Right cardiac atrium (tissue), 5 donors: ENCODE results near the gene PTPRU. TPM values are rescaled to one million over a fixed set of nuclear protein-coding genes. Genes with fewer than 3 reads are reported as not detected.
A peak's percentile ranks its signal among the peaks of the same experiment; 100 is the strongest.

Source experiments
- ATAC-seq, 2 donors: fragments of 200-7000 bp; cut with Tn5 transposase; one replicate each; pipeline versions ENCODE4 v1.8.0 to v1.9.1; 2020; ENCODE audit warnings: moderate library complexity in 2 of 2, mild to moderate bottlenecking in 1 of 2
- DNase-seq, 3 donors: peaks; one replicate each; pipeline ENCODE4 v3.0.0-alpha.2; 2020
- H3K27ac ChIP-seq: one replicate; pipeline ENCODE4 v1.5.1; 2013; ENCODE audit warnings: mild to moderate bottlenecking, low read length, control low read depth, moderate library complexity
- H3K27me3 ChIP-seq: one replicate; pipeline ENCODE4 v1.6.1; 2013; ENCODE audit not compliant: control insufficient read depth, insufficient read depth
- H3K4me1 ChIP-seq: one replicate; pipeline ENCODE4 v1.6.1; 2013; ENCODE audit warnings: low read length; ENCODE audit not compliant: control insufficient read depth, insufficient read depth
- H3K4me3 ChIP-seq: one replicate; pipeline ENCODE4 v1.5.1; 2013; ENCODE audit warnings: low read length, control low read depth
- H3K9me3 ChIP-seq: one replicate; pipeline ENCODE4 v1.6.1; 2013; ENCODE audit warnings: low read length; ENCODE audit not compliant: control insufficient read depth
- WGBS: extraction: QIAGEN DNeasy Blood & Tissue Kit; methylation state at CpG from one replicate; pipeline ENCODE4 v1.1.7; 2013; 5-methylcytosine and 5-hydroxymethylcytosine counted together
- intact Hi-C, 4 donors: fragments of 100-400 bp; cut with DNase I; formaldehyde crosslinking; loops; one replicate each; pipeline versions ENCODE4 v1.11.0 to v1.14.0; 2022 to 2023
- long read RNA-seq, 4 donors: library from polyadenylated mRNA; unstranded; transcript quantifications; one replicate each; pipeline ENCODE4 v2.0.0, GENCODE V29; 2020 to 2021
- polyA plus RNA-seq: library from polyadenylated mRNA; stranded (reverse); fragments of 200-250 nt; gene quantifications from one replicate; pipeline ENCODE4 v1.2.3, GENCODE V29; 2013
- total RNA-seq, 4 donors: library from RNA; stranded (reverse); fragmentation: NEBNext Ultra II Directional; extraction: Animal tissue kit (Norgen Biotek cat#: 25700); gene quantifications; one replicate each; pipeline ENCODE4 v1.2.1, GENCODE V29; 2021
- donor health status: healthy with polysubstance abuse.
- donor health status: DM: no; HTN: yes; CAD: no.
- donor health status: DM: no; HTN: no; CAD: no.
- donor health status: DM: no; HTN: yes; CAD: no; lungs with severe emphysema.
- donor health status: DM: yes; HTN: yes; CAD: no.

PTPRU gene
- total RNA-seq (10 to 100 TPM; 13.7 to 29.9 (median 22.9) TPM), polyA plus RNA-seq (24.6 TPM)
- long read RNA-seq, donor 1, partial matches to known transcripts, result 44 of 54 reads
- long read RNA-seq, donor 1, other reads (novel, unspliced or antisense), result 7 of 54 reads
- long read RNA-seq, donor 2, full-length matches to known transcripts, result 5 of 40 reads
- long read RNA-seq, donor 2, partial matches to known transcripts, result 24 of 40 reads
- long read RNA-seq, donor 2, other reads (novel, unspliced or antisense), result 11 of 40 reads
- long read RNA-seq, donor 3, partial matches to known transcripts, result 32 of 38 reads
- long read RNA-seq, donor 3, other reads (novel, unspliced or antisense), result 6 of 38 reads
- long read RNA-seq, donor 4, full-length matches to known transcripts, result 4 of 29 reads
- long read RNA-seq, donor 4, partial matches to known transcripts, result 13 of 29 reads
- long read RNA-seq, donor 4, other reads (novel, unspliced or antisense), result 12 of 29 reads

DNA sequence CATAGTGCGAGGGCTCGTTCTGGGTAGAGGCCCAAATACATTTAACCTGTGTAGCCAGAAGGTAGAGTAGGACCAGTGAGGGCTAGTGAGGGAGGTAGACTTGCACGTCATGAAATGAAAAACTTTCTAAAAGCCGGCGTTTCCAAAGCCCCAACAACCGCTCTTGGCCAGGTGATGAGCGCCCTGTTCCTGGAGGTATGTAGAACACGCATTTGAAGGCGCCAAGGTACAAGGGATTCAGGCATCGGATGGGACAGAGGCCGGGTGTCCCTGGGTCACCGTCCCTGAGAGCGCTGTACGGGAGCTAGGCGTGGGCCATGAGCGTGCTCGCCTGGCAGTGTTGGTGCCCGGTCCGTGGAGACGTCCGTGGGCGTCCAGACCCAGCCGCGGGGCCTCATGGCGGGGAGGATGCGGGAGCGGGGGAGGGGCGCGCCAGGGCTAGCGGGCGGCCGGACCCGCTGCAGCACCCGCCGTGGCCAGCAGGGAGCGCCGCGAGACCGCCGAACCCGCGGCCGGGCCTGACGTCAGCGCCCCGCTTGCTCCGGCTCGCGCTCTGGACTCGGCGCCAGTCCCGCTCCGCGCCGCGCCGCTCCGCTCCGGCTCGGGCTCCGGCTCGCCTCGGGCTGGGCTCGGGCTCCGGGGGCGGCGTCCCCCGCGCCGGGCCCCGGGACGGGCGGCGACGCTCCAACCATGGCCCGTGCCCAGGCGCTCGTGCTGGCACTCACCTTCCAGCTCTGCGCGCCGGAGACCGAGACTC, at the start of gene PTPRU:
Gene PTPRU (plus strand): TSS at position 568 of the 757 bp plus-strand sequence. CDS start 123 bp downstream, at position 691.
- ATAC-seq (peak; percentile 77 to 80), DNase-seq (peak; percentile 78 to 92 (median 92))
- Histone ChIP-seq H3K4me1 (no peaks in the 10 kb centered on the region), H3K9me3 (no peaks in the 10 kb centered on the region), H3K4me3 (peak within 1 kb of the TSS; percentile 65), H3K27ac (peak within 1 kb of the TSS; percentile 0), H3K27me3 (no peaks in the 10 kb centered on the region)
- WGBS, result 5% methylated on average over 82 of the region's 82 CpGs
- intact Hi-C loops, result loop anchor here in 3 of 4 donors (2.0 to 10.0 kb wide), 7 partner anchors 849 to 1479 kb away; no protein-coding TSS in a partner anchor

DNA sequence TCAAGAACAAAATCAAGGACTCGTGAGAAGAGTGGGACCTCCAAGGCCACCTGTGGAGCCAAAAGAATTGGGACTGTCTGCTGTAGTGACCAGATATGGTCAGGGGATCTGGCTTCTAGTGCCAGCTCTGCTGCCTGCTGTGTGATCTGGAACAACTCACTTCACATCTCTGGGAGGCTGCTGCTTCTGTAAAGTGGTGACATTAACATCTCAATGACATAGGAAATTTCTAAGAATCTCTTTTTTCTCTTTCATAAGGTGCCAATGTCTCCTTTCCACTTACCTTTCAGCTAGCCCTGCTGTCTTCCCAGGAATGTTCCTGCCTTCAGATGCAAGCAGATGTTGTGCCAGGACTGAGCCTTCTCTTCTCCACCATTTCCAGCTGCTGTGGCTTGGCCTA, 49.6 kb upstream of the PTPRU start:
- intact Hi-C loops, result loop anchor here in 2 of 4 donors (10.0 kb wide), 2 partner anchors 62 to 542 kb away; partner anchors contain the start of genes RNU11 (in 1 of the 2), TAF12 (in 1 of the 2) and TMEM200B (in 1 of the 2)
- ATAC-seq (no peak), DNase-seq (no peak)
- Histone ChIP-seq H3K27ac (no peak overlapping the region), H3K9me3 (no peaks in the 10 kb centered on the region), H3K27me3 (no peaks in the 10 kb centered on the region), H3K4me1 (no peaks in the 10 kb centered on the region), H3K4me3 (no peak overlapping the region)
- 78% methylated on average over 1 of the region's 1 CpG for WGBS

DNA sequence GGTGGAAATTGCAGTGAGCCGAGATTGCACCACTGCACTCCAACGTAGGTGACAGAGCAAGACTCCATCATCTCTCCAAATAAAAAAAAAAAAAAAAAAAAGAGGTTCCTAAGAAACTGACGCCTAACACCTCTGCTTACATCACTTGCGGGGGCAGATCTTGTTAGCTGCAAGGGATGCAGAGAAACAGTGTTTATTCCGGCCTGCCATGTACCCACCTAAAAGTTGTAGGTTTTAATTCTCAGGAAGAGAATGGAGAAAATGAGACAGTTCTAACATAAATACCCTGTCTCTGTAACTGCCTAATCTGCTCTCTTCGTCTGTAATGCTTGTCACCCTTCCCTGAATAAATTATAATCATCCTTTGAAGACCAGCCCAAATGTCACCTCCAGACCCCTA, 45.6 kb upstream of the PTPRU start:
- Histone ChIP-seq H3K9me3 (no peaks in the 10 kb centered on the region), H3K4me3 (no peak overlapping the region), H3K4me1 (no peaks in the 10 kb centered on the region), H3K27me3 (no peaks in the 10 kb centered on the region), H3K27ac (no peak overlapping the region)
- WGBS, result 84% methylated on average over 6 of the region's 6 CpGs
- intact Hi-C loops, result loop anchor here in 1 of 4 donors (10.0 kb wide), 1 partner anchor 406 kb away; no protein-coding TSS in a partner anchor
- no peak for ATAC-seq
- DNase-seq, result no peak

DNA sequence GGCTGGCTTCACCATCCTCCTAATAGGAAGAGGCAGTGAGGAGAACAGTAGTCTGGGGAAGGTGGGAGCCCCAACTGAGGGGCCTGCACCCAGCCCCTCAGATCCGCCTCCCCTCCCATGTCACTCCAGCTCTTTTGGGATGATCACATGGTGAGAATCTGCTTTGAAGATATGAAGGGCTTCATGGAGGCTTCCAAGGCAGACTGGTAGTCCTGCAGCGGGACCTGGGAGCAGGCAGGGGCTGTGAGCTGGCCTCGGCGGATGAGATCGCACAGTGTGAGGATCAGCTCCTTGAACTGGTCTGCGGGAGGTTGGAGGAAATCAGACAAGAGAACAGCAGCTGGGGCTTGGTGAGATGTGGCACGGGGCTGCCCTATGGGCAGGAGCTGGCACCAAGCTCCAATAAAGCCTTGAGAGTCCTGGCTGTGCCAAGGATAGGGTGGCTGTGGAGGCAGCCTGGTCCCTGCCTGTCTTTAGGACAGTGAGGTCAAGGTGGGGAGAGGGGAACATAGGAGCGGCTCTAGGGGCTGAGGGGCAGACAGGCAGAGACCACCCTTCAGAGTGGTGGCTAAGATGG, 42.4 kb upstream of the PTPRU start:
- no peak overlapping the region for H3K27ac ChIP-seq
- DNase-seq (no peak), ATAC-seq (peak in 1 of 2 donors; percentile 14)
- H3K4me1 ChIP-seq, result peaks cover 2% of the 10 kb centered on the region
- WGBS, result 98% methylated on average over 8 of the region's 8 CpGs
- H3K4me3 ChIP-seq, result no peak overlapping the region
- no peaks in the 10 kb centered on the region for H3K27me3 ChIP-seq
- intact Hi-C loops, result loop anchor here in 1 of 4 donors (10.0 kb wide), 1 partner anchor 409 kb away; no protein-coding TSS in a partner anchor
- H3K9me3 ChIP-seq, result no peaks in the 10 kb centered on the region

DNA sequence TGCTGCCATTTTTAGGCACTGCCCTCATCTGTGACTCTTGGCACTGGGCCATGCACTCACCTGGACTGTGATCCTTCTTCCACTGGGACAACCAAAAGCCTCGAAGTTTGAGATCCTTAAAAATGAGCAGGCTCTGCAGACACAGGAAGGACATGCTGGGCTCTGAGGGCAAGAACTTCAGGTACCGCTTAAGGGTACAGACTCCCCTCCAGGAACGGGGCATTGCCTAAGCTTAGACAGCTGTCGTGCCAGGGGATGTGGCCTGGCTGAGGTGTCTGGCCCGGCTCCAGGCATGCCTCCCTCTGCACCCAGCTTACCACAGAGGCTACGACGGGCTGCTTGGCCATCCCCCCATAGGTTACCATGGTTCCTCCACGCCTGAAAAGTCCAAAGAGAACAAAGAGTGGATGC, 40.4 kb upstream of the PTPRU start:
- no peaks in the 10 kb centered on the region for H3K27me3 ChIP-seq
- no peak for DNase-seq
- intact Hi-C loops, result loop anchor here in 1 of 4 donors (10.0 kb wide), 1 partner anchor 411 kb away; no protein-coding TSS in a partner anchor
- no peak for ATAC-seq
- H3K27ac ChIP-seq, result no peak overlapping the region
- 76% methylated on average over 8 of the region's 8 CpGs for WGBS
- no peaks in the 10 kb centered on the region for H3K9me3 ChIP-seq
- no peak overlapping the region for H3K4me3 ChIP-seq
- H3K4me1 ChIP-seq, result peaks cover 2% of the 10 kb centered on the region

DNA sequence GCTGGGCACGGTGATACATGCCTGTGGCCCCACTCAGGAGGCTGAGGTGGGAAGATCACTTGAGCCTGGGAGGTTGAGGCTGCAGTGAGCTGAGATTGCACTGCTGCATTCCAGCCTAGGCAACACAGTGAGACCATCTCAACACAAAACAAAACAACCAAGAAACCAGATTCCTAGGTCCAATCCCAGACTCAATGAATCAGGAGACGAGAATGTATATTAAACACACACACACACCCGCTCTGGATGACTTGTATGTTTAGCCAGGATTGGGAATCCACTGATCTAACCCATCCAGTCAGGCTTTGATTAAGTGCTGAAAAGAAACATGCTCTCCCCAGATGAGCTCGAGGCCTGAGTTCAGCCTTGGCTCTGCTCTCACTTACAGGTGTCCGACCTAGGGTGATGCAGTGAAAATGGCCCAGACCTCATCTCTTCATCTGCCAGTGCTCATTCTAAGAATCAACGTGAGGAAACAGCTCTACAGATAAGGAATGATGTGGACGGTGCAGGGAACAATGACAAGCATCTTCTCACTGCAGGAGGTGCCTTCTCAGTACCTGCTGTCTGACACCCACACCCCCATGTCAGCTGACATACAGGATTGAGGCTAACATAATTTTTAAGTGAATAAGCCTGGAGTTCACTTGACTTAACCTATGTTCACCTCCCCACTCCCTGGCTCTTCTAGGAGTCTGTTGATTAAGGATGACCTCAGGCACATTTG, 39.3 kb upstream of the PTPRU start:
- H3K9me3 ChIP-seq, result no peaks in the 10 kb centered on the region
- H3K27ac ChIP-seq, result no peak overlapping the region
- intact Hi-C loops, result loop anchor here in 1 of 4 donors (10.0 kb wide), 1 partner anchor 412 kb away; no protein-coding TSS in a partner anchor
- no peak overlapping the region for H3K4me3 ChIP-seq
- ATAC-seq (no peak), DNase-seq (no peak)
- WGBS, result 69% methylated on average over 7 of the region's 7 CpGs
- H3K4me1 ChIP-seq, result peaks cover 2% of the 10 kb centered on the region
- H3K27me3 ChIP-seq, result no peaks in the 10 kb centered on the region

DNA sequence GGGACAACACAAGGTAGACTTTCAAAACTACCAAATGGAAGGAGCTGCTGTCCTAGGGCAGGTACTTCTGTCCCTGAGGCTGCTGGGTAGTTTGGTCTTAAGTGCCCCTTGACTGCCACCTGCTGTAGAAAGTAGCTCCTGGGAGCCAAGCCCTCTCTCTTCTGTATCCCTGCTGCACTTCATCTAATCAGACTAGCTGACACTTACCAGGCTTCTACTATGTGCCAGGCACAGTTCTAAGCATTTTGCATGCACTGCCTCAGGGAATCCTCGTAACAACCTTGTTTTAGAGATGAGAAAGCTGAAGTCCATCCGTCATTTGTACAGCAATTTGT, 38.8 kb upstream of the PTPRU start:
- Histone ChIP-seq H3K9me3 (no peaks in the 10 kb centered on the region), H3K4me1 (peaks cover 4% of the 10 kb centered on the region), H3K27me3 (no peaks in the 10 kb centered on the region), H3K4me3 (no peak overlapping the region), H3K27ac (no peak overlapping the region)
- intact Hi-C loops, result loop anchor here in 1 of 4 donors (10.0 kb wide), 1 partner anchor 413 kb away; no protein-coding TSS in a partner anchor
- 91% methylated on average over 2 of the region's 2 CpGs for WGBS
- no peak for ATAC-seq
- no peak for DNase-seq

DNA sequence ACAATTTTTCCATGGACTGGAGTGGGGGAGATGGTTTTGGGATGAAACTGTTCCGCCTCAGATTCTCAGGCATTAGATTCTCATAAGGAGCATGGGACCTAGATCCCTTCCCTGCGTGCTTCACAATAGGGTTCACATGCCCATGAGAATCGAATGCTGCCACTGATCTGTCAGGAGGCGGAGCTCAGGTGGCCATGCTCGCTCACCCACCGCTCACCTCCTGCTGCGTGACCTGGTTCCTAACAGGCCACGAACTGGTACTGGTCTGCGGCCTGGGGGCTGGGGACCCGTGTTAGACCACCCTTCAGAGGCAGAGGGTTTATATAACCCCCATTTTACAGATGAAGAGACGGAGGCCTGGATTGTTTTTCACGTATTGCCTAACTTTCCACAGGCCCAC, 38.3 kb upstream of the PTPRU start:
- H3K9me3 ChIP-seq, result no peaks in the 10 kb centered on the region
- intact Hi-C loops, result loop anchor here in 1 of 4 donors (10.0 kb wide), 1 partner anchor 413 kb away; no protein-coding TSS in a partner anchor
- ATAC-seq (no peak), DNase-seq (no peak)
- H3K27me3 ChIP-seq, result no peaks in the 10 kb centered on the region
- no peak overlapping the region for H3K27ac ChIP-seq
- H3K4me3 ChIP-seq, result no peak overlapping the region
- peaks cover 4% of the 10 kb centered on the region for H3K4me1 ChIP-seq
- WGBS, result 88% methylated on average over 12 of the region's 12 CpGs

DNA sequence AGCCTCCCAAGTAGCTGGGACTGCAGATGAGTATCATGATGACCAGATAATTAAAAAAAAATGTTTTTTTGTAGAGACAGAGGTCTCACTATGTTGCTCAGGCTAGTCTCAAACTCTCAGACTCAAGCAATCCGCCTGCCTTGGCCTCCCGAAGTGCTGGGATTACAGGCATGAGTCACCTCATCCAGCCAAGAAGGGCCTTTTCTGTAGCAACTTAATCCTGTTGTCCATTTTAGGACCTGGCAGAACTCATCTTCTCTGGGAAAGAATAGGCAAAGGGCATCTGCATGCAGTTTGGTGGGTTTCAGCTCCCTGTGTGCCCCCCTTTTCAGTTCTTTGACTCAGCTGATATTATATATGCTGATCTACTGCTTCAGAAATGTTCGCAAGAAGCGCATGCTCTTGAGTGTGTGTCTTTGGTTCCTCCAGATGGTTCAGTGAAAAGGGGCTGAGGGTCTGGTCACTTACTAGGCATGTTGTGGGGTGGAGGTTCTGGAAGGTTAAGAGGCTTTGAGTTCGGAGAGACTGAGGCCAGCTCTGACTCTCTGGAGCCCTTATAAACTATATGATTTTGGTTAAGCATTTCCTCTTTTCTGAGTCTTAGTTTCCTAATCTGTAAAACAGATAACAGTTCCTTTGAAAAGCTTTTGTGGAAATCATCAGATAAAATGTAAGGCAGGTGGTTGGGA, 35.3 kb upstream of the PTPRU start:
- ATAC-seq (no peak), DNase-seq (no peak)
- no peak overlapping the region for H3K4me3 ChIP-seq
- no peaks in the 10 kb centered on the region for H3K9me3 ChIP-seq
- WGBS, result 97% methylated on average over 5 of the region's 5 CpGs
- H3K27me3 ChIP-seq, result no peaks in the 10 kb centered on the region
- intact Hi-C loops, result loop anchor here (10.0 kb wide), 3 partner anchors 156 to 416 kb away; no protein-coding TSS in a partner anchor
- peaks cover 2% of the 10 kb centered on the region for H3K4me1 ChIP-seq
- no peak overlapping the region for H3K27ac ChIP-seq
